HFF-Myc (cell line): ENCODE results near the gene MICAL2.

Experiments used
- DNase-seq: peaks from one replicate; pipeline ENCODE4 v3.0.0-alpha.2; 2011; ENCODE audit warnings: low read depth; ENCODE audit errors: extremely low read depth
- H3K4me3 ChIP-seq: replicated peaks from 2 replicates; pipeline ENCODE4 v1.5.1; 2011; ENCODE audit warnings: low read depth, mild to moderate bottlenecking, control low read depth, low read length
- CTCF ChIP-seq: IDR thresholded peaks from 2 replicates; pipeline ENCODE4 v1.5.1; 2012; ENCODE audit warnings: mild to moderate bottlenecking, low read depth, low read length, control low read depth; ENCODE audit errors: missing control alignments

The MICAL2 gene

GRCh38 chr11:12272821-12273617 lies 162.6 kb downstream of the MICAL2 start:
- TF ChIP-seq CTCF = no peak
- no peak for DNase-seq
- H3K4me3 ChIP-seq = no peak overlapping the region

- no peak for DNase-seq
- TF ChIP-seq CTCF = no peak
- H3K4me3 ChIP-seq = no peak overlapping the region
Observed at GRCh38 chr11:12273618-12273995, 163.2 kb downstream of the MICAL2 start.

- TF ChIP-seq CTCF = no peak
- no peak for DNase-seq
Observed at GRCh38 chr11:12274056-12274455, 163.7 kb downstream of the MICAL2 start.

GRCh38 chr11:12274558-12275197 lies 164.3 kb downstream of the MICAL2 start:
- DNase-seq = no peak
- no peak for TF ChIP-seq CTCF
- no peak overlapping the region for H3K4me3 ChIP-seq

More at GRCh38 chr11:12274056-12274455, 163.7 kb downstream of the MICAL2 start:
- H3K4me3 ChIP-seq = no peak overlapping the region

- DNase-seq = no peak
- no peak for TF ChIP-seq CTCF
- no peak overlapping the region for H3K4me3 ChIP-seq
Observed at GRCh38 chr11:12275818-12276217, 165.4 kb downstream of the MICAL2 start.

GRCh38 chr11:12276356-12276755 lies 166.0 kb downstream of the MICAL2 start:
- H3K4me3 ChIP-seq = no peak overlapping the region
- TF ChIP-seq CTCF = no peak
- DNase-seq = no peak
